GM18505 (cell line): Measurements from ENCODE around the gene NPLOC4.
"Not testable (repeated sequence)": the region's sequence is repeated elsewhere in the genome, so short reads cannot be mapped to it uniquely, and the experiment has no call there.

Source experiments
- ATAC-seq: cut with Tn5 transposase; IDR thresholded peaks from one replicate; pipeline ENCODE4 v1.9.1; 2021; ENCODE audit not compliant: unreplicated experiment
- POLR2A ChIP-seq: IDR thresholded peaks from 4 replicates; pipeline ENCODE4 v1.6.1; 2011; ENCODE audit warnings: borderline replicate concordance; ENCODE audit not compliant: insufficient read depth, insufficient read length; ENCODE audit errors: extremely low read depth

The NPLOC4 gene

DNA sequence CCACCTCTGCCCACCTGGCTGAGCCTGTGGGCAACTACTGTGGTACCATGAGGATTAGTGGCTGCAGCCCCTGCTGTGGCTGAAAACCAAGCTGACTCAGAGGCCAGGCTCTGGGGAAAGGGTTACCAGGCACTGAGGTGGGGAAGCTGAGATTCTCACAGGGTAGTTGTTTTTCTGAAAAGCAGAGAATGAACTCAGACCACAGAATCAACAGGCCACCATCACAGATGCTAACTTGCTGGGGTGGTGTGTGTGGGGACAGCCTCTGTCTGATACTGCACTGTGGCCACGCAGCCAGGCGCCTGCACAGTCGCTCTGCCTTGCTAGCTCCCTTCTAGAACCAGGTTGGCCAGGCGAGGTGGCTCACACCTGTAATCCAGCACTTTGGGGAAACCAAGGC, 28.8 kb downstream of the NPLOC4 start:
- no peak for ATAC-seq

DNA sequence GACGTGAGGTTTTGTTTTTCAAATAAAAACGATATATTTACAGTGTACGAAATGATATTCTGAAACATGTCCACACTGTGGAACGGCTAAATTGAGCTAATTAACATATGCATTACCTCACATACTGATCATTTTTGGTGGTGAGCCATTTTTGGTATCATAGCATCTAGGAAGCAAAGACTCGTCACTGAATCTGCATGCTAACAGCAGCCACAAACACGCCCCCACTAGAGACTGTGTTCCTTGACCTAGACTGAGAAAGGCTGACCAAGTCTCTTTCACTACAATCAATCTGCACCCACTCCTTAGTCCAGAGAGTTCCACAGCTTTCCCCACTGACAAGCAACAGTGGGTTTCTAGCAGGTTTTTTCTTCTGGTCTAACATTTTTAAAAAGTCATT, 29.5 kb downstream of the NPLOC4 start:
- ATAC-seq = no peak
- TF ChIP-seq POLR2A = no peak

More for the DNA sequence above, 28.8 kb downstream of the NPLOC4 start:
- TF ChIP-seq POLR2A = no peak

DNA sequence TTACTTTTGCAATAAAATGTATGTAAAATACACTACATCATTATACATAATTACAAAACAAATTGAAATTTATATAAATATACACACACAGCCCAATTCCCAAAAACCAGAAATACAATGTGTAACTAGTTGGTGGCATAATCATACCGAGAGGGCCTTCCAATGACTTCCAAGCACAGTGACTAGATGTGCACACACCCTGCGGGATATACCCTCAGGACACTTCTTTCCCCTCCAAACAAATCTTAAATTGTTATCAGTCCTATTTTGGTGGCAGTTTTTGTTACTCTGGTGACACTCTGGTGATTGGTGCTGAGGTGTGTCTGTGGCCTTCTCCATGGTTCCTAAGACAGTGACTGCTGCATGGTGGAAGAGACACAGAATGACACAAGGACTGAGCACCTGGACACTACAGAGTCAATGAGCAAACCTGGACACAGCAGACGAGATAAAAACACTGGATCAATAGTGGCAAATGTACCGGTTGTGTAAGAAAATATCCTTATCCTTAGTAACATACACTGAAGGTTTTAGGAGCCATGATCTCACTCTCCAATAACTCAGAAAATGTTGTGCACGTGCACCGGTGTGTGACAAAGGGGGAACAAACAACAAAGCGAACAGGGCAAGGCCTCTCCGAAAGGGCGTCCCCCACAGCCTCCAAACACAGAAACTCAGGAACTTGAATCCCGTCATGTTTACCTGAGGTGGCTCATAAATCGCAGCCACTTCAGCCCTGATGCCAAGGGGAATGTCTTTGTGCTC, 32.9 kb downstream of the NPLOC4 start:
- no peak for ATAC-seq
- TF ChIP-seq POLR2A = no peak

DNA sequence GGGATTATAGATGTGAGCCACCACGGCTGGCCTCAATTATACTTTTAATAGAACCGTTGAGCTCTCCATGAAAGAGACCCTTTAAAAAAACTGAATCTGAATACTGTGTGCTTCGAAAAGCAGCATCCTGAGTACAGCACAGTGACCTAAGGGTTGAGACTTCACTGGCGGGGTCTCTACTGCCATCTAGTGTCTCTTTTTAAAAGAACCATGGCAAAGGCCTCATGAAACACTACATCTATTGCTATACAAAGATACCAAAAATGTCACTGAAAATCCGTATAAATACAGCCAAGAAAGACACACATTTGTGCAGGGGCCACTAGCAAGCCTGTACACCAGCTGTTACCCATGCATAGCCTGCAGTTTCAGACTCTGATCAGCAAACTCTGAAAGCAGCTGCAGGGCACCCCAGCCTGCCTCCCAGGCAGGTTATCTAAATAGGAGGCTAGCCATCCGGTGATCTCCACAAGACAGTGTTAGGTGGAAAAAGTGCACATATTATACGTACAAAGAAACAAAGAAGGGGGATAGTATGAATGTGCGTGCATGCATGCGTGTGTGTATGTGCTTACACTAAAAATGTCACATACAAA, 35.3 kb downstream of the NPLOC4 start:
- ATAC-seq = no peak
- no peak for TF ChIP-seq POLR2A

DNA sequence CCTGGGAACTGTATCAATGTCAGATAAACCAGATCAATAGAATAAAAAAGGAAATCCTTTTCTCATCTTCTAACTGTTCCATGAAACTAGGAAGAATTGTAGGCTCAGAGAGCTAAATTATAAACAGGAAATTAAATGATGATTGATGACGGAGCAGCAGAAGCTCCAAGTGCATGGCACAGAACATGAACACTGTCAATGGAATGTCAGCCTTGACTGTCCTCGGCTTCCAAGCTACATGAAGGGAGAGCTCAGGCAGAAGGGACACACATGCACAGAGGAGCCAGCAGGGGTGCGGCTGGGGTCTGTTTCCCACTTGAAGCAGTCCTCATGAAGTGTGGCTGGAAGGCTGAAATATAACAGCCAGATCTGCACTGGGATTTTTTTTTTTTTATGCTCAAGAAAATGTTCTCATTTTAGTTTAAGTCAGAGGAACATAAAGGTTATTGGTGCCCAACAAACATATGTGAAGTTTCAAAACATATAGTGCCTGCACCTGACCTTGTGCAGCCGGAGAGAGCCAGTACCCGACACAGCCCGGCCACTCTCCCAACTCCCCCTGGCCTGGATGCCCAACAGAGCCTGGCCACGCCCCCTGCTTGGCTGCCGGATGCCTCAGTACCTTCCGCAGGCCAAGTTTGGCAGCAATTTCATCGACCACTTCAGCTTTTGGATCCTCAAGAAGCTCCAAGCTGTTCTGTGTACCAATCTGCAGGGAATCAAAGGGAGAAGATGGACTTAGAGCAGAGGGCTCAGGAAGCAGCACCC, 37.0 kb downstream of the NPLOC4 start:
- ATAC-seq = no peak
- TF ChIP-seq POLR2A = no peak

DNA sequence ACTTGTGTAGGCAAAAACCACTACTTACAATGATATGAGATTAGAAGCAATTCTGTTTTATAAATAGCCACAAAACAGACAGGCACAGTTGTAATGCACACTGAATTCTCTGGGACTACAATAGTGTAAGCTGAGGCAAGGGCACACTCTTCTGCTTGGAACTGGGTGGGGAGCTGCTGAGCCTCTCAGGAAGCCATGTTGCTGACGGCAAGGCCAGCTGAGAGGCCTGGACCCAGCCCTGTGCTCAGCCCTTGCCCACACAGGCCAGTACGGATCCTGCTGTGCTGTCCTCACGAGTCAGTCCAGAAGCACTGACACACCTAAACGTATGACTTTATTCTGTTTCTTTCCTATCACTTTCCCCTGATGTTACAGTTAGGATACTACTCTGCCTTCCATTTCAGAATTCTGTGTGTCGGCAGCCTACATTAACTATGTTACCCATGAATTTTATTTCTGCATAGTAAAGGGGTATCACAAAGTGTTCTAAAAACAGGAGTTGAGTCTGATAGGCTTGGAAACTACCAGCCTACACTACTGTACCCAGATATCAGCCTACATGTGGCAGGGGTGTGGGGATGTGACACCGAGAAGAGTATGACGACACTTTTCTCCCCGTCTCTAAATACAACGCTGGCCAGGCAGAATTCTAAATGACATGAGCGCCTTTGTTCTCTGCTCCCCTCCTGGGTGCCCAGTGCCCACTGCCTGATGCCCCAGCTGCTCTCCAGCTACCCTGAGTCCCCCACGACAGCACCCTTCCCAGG, 43.6 kb downstream of the NPLOC4 start:
- no peak for TF ChIP-seq POLR2A
- ATAC-seq = no peak

DNA sequence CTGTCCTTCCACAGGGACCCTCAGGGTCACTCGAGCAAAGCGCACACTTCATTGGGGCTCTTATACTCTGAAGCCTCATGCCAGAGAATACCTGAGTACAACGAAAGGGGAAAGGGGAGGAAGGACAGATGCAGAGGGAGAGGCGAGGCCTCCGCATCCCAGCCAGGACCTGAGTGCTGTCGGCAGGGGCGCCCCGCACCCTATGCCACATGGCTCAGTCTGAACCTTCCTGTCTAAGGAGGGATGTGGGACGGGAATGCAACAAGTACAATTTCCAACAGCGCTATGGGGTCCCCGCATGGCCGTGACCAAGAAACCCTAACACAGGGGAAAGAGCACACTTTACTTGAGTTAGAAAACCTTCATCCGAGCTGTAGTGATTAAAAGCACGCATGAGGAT, 44.9 kb downstream of the NPLOC4 start:
- TF ChIP-seq POLR2A = no peak
- ATAC-seq = no peak

DNA sequence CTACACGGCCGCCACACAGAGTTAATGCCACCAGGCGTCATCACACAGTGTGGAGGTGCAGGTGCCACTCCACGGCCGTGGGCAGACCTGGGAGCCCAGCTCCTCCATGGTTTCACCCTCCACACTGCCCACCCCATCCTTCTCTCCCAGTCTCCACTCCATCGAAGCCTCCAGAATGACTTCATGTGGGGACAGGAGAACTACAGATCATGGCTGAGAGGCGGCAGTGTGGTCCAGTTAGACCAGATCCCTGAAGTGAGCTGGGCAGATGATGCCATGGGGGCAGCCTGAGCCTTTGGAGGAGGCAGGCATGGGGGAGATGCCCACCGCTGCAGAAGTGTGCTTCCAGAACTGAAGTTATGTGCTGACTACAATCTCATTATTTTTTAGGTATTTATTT, 46.8 kb downstream of the NPLOC4 start:
- TF ChIP-seq POLR2A = no peak
- ATAC-seq = no peak

DNA sequence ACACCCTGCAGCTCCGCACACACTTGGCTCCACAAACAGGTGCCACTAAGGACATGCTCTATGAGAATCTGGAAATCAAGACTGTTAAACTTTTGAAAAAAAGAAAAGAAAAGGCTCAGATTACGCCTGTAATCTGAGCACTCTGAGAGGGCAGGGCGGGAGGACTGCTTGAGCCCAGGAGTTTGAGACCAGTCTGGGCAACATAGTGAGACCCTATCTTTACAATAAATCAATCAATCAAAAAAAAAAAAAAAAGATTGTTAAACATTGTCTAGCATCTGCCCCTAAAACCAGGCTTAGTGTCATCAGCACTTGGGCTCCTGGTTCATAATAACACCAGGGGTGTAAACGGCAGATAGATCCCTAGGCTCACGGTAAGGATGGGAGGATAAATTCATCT, 47.3 kb downstream of the NPLOC4 start:
- no peak for TF ChIP-seq POLR2A
- no peak for ATAC-seq

DNA sequence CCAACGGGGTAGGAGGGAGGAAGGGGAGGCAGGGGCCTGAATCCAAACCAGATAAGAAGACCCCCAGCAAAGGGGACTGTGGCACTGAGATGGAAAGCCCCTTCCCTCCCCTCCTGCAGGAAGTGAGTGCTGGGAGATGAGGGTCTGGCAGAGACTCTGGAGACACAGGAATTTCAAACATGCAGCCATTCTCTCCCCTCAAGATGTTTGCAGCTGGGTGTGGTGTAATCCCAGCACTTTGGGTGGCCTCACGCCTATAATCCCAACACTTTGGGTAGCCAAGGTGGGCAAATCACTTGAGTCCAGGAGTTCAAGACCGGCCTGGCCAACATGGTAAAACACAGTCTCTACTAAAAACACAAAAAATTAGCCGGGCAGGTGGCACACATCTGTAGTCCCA, 50.8 kb downstream of the NPLOC4 start:
- ATAC-seq = no peak
- no peak for TF ChIP-seq POLR2A

DNA sequence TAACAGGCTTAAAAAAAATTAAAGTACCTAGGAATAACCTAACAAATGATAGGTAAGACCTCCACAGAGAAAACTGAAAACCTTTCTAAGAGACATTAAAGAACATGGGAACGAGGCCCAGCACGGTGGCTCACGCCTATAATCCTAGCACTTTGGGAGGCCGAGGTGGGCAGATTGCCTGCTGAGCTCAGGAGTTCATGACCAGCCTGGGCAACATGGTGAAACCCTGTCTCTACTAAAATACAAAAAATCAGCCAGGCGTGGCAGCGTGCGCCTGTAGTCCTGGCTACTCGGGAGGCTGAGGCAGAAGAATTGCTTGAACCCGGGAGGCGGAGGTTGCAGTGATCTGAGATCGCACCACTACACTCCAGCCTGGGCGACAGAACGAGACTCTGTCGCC, 52.1 kb downstream of the NPLOC4 start:
- ATAC-seq = not testable (repeated sequence)

DNA sequence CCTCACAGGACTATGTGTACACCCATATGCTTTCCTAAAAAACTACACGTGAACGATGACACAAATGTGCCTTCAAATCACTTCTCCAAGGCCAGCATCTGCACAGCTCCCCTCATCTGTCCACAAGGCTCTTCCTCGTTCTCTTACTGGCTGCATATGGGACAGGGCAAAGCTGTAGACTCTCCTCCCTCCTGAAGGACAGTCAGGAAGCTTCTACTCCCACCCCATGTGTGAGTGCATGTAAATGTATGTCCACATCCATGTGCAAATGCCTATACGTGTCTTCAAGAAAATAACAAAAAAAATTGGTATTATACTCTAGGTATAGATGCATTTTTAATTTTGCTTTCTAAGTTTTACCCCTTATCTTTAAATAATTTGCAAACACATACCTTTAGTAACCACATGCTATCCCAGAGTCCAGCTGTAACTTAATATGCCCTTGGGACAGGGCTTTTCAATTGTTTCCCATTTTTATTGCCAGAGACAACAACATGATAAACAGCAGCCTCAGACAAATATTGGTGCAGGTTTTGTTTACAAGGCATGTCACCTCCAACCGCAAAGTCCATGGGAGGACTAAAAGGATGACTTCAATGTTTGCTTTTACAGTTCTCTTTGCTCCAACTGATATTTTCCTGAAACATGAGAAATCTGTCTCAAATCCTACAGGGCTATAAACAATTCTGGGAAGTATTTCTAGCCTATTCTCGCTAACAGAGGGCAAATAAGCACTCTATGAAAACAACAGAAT, 53.1 kb downstream of the NPLOC4 start:
- TF ChIP-seq POLR2A = no peak
- ATAC-seq = no peak

DNA sequence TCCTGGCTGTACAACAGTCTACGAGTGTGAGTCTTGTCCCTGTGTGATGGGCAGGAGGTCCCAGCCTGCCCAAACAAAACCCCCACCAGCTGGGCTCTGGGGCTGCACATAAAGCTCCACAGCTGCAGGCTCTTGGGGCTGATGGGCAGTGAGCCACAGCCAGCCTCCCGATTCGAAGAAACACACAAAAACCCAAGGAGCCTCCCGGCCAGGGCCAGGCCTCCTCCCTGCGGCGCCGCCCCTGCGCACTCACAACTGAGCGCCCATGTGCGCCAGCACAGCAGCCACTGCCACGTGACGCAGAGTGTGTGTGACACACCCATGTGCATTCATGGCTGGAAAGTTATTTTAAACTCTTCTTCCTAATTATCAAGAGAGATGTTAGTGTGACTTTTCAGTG, 54.2 kb downstream of the NPLOC4 start:
- no peak for ATAC-seq
- no peak for TF ChIP-seq POLR2A

DNA sequence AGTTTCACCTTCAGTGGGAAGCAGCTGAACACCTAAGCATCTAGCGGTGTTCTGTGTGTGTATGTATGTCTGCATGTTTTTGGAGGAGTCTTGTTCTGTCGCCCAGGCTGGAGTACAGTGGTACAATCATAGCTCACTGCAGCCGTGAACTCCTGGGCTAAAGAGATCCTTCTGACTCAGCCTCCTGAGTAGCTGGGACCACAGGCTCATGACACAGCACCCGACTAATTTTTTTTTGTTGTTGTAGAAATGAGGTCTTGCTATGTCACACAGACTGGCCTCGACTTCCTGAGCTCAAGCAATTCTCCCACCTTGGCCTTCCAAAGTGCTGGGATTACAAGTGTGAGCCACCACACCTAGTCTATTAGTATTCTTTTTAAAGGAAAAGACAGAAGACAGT, 54.6 kb downstream of the NPLOC4 start:
- no peak for TF ChIP-seq POLR2A

More for the DNA sequence above, 54.6 kb downstream of the NPLOC4 start:
- ATAC-seq = no peak
